ENCODE results near the gene TMEM258. TPM values are rescaled to one million over a fixed set of nuclear protein-coding genes. Genes with fewer than 3 reads are reported as not detected.

TMEM258 gene
- total RNA-seq, 2 donors from 2014 or later: 135 to 156 TPM

DNA sequence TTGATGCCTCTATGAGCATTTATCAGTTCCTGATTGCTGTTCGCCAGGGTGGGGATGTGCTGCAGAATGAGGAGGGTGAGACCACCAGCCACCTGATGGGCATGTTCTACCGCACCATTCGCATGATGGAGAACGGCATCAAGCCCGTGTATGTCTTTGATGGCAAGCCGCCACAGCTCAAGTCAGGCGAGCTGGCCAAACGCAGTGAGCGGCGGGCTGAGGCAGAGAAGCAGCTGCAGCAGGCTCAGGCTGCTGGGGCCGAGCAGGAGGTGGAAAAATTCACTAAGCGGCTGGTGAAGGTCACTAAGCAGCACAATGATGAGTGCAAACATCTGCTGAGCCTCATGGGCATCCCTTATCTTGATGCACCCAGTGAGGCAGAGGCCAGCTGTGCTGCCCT is 3.1 kb upstream of the TMEM258 start:
- H3K27ac Mint-ChIP-seq: peak overlapping the region; percentile 78
- no peak for ATAC-seq (replicated peaks)

DNA sequence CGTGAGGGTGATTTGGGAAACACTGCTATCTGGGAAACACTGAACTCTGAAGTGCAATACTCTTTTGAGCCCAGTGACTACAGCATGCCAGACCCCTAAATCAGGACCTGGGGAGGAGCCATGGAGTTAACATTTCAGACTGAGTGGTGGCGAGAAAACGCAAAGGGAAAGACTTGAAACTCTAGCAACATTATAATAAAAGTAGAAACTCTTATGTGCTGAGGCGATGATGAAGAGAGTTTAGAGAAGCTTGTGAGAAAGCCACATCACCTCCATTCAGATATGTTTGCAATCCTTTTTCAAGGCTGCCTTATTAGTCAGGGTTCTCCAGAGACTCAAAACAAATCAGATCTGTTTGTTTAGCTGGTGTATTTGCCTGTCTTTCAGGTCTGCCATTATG is 2.2 kb upstream of the TMEM258 start:
- peaks cover 92% of the 10 kb centered on the region for H3K36me3 Mint-ChIP-seq (ENCODE audit: low read depth)
- H3K27me3 Mint-ChIP-seq: no peaks in the 10 kb centered on the region
- no peaks in the 10 kb centered on the region for H3K9me3 Mint-ChIP-seq
- peak overlapping the region; percentile 88 for H3K4me3 Mint-ChIP-seq
- H3K27ac Mint-ChIP-seq: no peak overlapping the region
- peaks cover 19% of the 10 kb centered on the region for H3K4me1 Mint-ChIP-seq
- no peak for ATAC-seq (replicated peaks)

More for the DNA sequence above, 3.1 kb upstream of the TMEM258 start:
- peaks cover 15% of the 10 kb centered on the region for H3K4me1 Mint-ChIP-seq
- peak overlapping the region; percentile 88 for H3K4me3 Mint-ChIP-seq
- H3K36me3 Mint-ChIP-seq (ENCODE audit: low read depth): peaks cover 89% of the 10 kb centered on the region
- no peaks in the 10 kb centered on the region for H3K27me3 Mint-ChIP-seq
- H3K9me3 Mint-ChIP-seq: no peaks in the 10 kb centered on the region

DNA sequence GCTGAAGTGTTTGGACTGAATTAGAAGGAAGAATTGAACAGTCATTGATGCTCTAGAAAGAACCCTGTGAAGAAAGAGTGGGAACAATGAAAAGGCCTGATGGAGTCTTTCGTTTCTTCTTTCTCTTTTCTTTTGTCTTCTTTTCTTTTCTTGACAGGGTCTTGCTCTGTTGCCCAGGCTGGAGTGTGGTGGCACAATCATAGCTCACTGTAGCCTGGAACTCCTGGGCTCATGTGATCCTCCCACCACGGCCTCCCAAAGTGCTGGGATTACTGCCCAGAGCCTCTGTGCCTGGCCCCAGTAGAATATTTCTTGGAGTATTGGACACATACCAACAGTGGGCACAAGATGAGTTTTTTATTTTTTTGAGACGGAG is 1.4 kb upstream of the TMEM258 start:
- Mint-ChIP-seq H3K27me3 (no peaks in the 10 kb centered on the region), H3K4me3 (peak overlapping the region; percentile 88), H3K27ac (peak overlapping the region; percentile 98), H3K9me3 (no peaks in the 10 kb centered on the region), H3K36me3 (ENCODE audit: low read depth) (peaks cover 92% of the 10 kb centered on the region), H3K4me1 (peaks cover 21% of the 10 kb centered on the region)
- no peak for ATAC-seq (replicated peaks)

GRCh38 chr11:61793083-61793828 is 857 bp upstream of the TMEM258 start:
- Mint-ChIP-seq H3K4me1 (peaks cover 21% of the 10 kb centered on the region), H3K27ac (peak overlapping the region; percentile 98), H3K4me3 (peak overlapping the region; percentile 88), H3K9me3 (no peaks in the 10 kb centered on the region), H3K36me3 (ENCODE audit: low read depth) (peaks cover 92% of the 10 kb centered on the region), H3K27me3 (no peaks in the 10 kb centered on the region)
- peak; percentile 23 for ATAC-seq (replicated peaks)

GRCh38 chr11:61791737-61792309 is 576 bp downstream of the TMEM258 start:
- H3K27me3 Mint-ChIP-seq: no peaks in the 10 kb centered on the region
- H3K9me3 Mint-ChIP-seq: no peaks in the 10 kb centered on the region
- H3K27ac Mint-ChIP-seq: peak overlapping the region; percentile 98
- peaks cover 92% of the 10 kb centered on the region for H3K36me3 Mint-ChIP-seq (ENCODE audit: low read depth)
- peak overlapping the region; percentile 88 for H3K4me3 Mint-ChIP-seq
- ATAC-seq (replicated peaks): peak; percentile 57
- H3K4me1 Mint-ChIP-seq: peaks cover 15% of the 10 kb centered on the region

DNA sequence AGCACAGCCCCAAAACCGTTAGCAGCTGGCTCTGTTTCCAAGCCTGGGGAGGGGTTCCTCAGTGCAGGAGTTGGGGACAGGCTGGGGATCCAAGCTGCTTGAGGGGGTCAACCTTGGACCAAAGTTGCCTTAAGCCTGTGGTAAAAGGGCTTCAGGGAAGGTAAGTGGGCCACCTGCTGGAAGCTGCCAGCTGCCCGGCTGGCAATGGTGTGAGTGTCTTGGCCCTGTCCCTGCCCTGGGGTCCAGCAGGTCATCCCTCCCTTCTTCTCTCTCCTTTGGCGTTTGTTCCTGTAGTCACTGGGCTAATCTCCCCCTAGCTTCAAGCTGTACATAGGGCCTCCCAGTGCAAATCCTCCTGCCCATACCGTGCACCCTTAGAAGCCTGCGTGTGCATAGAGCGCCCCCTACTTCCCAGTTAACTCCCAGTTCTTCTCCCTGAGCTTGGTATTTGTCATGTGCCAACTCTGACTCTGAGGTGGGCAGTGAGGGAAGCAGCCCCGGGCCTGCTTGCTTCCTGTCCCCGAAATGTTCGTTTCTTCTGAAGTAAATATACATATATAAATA is 4.4 kb downstream of the TMEM258 start:
- Mint-ChIP-seq H3K4me1 (peaks cover 15% of the 10 kb centered on the region), H3K36me3 (ENCODE audit: low read depth) (peaks cover 88% of the 10 kb centered on the region), H3K9me3 (no peaks in the 10 kb centered on the region), H3K27me3 (no peaks in the 10 kb centered on the region), H3K4me3 (no peak overlapping the region), H3K27ac (no peak overlapping the region)
- ATAC-seq (replicated peaks): no peak

GRCh38 chr11:61785837-61786402 is 6.5 kb downstream of the TMEM258 start:
- Mint-ChIP-seq H3K27ac (no peak overlapping the region), H3K4me3 (no peak overlapping the region), H3K36me3 (ENCODE audit: low read depth) (peaks cover 69% of the 10 kb centered on the region), H3K27me3 (no peaks in the 10 kb centered on the region), H3K4me1 (peaks cover 9% of the 10 kb centered on the region), H3K9me3 (no peaks in the 10 kb centered on the region)
- ATAC-seq (replicated peaks): no peak

GRCh38 chr11:61784506-61784805 is 7.9 kb downstream of the TMEM258 start:
- H3K27ac Mint-ChIP-seq: peak overlapping the region; percentile 19
- H3K36me3 Mint-ChIP-seq (ENCODE audit: low read depth): peaks cover 54% of the 10 kb centered on the region
- no peak overlapping the region for H3K4me3 Mint-ChIP-seq
- peaks cover under 1% of the 10 kb centered on the region for H3K4me1 Mint-ChIP-seq
- H3K27me3 Mint-ChIP-seq: no peaks in the 10 kb centered on the region
- no peaks in the 10 kb centered on the region for H3K9me3 Mint-ChIP-seq
- ATAC-seq (replicated peaks): no peak

- H3K36me3 Mint-ChIP-seq (ENCODE audit: low read depth): peaks cover 49% of the 10 kb centered on the region
- ATAC-seq (replicated peaks): no peak
- no peak overlapping the region for H3K27ac Mint-ChIP-seq
- no peaks in the 10 kb centered on the region for H3K4me1 Mint-ChIP-seq
- no peaks in the 10 kb centered on the region for H3K9me3 Mint-ChIP-seq
- no peaks in the 10 kb centered on the region for H3K27me3 Mint-ChIP-seq
- H3K4me3 Mint-ChIP-seq: no peak overlapping the region
These were observed 8.5 kb downstream of the TMEM258 start for GRCh38 chr11:61783717-61784505.

DNA sequence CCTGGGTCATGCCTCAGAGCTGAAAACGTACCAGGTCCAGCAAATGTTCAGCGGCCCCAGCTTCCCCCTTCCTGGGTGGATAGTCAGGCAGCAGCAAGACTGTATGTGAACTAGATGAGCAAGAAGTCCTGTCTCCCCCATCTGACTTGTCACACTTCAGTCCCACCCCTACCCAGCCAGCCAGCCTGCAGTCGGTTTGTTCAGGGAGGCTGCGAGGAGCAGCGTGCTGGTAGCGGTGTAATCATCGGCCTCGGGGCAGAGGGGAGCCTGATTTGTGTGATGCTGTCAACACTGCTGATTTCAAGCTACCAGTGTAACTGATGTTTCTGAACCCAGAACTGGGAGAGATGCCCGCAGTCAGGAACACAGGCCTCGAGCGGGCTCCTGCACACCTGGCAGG is 9.6 kb downstream of the TMEM258 start:
- Mint-ChIP-seq H3K4me3 (no peak overlapping the region), H3K27me3 (no peaks in the 10 kb centered on the region), H3K27ac (no peak overlapping the region), H3K36me3 (ENCODE audit: low read depth) (peaks cover 38% of the 10 kb centered on the region), H3K4me1 (no peaks in the 10 kb centered on the region), H3K9me3 (no peaks in the 10 kb centered on the region)
- no peak for ATAC-seq (replicated peaks)

DNA sequence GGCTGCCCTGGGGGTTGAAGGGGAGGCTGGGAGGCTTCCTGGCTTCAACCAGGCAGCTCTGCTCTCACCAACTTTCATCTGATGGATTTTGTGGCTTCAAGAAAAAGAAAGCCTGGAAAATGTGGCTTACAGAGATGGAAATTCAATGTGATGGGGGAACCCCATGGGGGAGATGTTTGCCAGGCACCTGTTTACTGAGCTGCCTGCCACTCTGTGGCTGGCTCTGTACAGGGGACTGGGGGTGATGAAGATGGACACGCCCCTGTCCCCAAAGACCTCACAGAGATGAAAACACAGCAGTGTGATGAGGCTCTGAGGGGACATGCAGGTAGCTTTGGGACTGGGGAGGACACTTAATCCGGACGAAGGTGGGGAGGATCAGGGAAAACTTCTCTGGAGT is 10.1 kb downstream of the TMEM258 start:
- Mint-ChIP-seq H3K27me3 (no peaks in the 10 kb centered on the region), H3K4me3 (no peak overlapping the region), H3K27ac (no peak overlapping the region), H3K4me1 (no peaks in the 10 kb centered on the region), H3K36me3 (ENCODE audit: low read depth) (peaks cover 33% of the 10 kb centered on the region), H3K9me3 (no peaks in the 10 kb centered on the region)
- ATAC-seq (replicated peaks): no peak

- H3K4me3 Mint-ChIP-seq: no peak overlapping the region
- no peaks in the 10 kb centered on the region for H3K9me3 Mint-ChIP-seq
- peaks cover 25% of the 10 kb centered on the region for H3K36me3 Mint-ChIP-seq (ENCODE audit: low read depth)
- H3K27me3 Mint-ChIP-seq: no peaks in the 10 kb centered on the region
- H3K27ac Mint-ChIP-seq: no peak overlapping the region
- no peaks in the 10 kb centered on the region for H3K4me1 Mint-ChIP-seq
- no peak for ATAC-seq (replicated peaks)
These were observed 10.8 kb downstream of the TMEM258 start for GRCh38 chr11:61781585-61781984.

DNA sequence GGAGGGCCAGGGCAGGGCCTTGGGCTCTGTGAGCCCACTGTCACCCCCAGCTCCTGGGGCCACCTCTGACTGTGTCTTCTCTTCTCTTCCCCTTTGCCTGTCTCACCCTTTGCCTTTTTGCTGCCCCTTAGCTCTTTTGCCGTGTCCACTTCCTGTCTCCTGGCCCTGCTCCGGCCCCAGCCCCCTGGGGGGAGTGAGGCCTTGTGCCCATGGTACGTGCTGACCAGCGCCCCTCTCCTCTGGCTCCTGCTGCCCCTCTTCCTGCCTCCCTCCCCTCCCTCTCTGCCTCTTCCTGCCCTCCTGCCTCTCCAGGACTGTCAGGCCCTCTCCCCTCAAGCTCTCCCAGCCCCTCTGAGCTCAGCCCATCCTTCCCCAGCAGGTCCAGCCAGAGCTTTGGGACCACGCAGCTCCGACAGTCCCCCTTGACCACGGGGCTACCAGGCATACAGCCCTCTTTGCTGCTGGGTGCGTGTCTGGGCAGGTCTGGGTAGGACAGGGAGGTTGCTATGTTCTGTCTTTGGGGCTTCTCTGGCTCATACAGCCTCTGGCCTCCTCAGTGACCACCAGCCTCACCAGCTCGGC is 11.7 kb downstream of the TMEM258 start:
- no peak for ATAC-seq (replicated peaks)
- H3K4me3 Mint-ChIP-seq: no peak overlapping the region
- H3K27me3 Mint-ChIP-seq: no peaks in the 10 kb centered on the region
- H3K27ac Mint-ChIP-seq: no peak overlapping the region
- no peaks in the 10 kb centered on the region for H3K4me1 Mint-ChIP-seq
- H3K9me3 Mint-ChIP-seq: no peaks in the 10 kb centered on the region
- H3K36me3 Mint-ChIP-seq (ENCODE audit: low read depth): peaks cover 16% of the 10 kb centered on the region
